GM08714 (cell line): ENCODE results near the gene ANAPC15.

Experiments
- H3K4me3 ChIP-seq: fragments of 200-500 bp; sonication (Bioruptor generic); 2 replicates; pipeline ENCODE4 v1.5.1; 2014; ENCODE audit warnings: mild to moderate bottlenecking, low read length, inconsistent platforms
- ZNF274 ChIP-seq: IDR thresholded peaks from 2 replicates; pipeline ENCODE4 v1.6.1; 2012; ENCODE audit warnings: mild to moderate bottlenecking, low read depth, low read length

Gene ANAPC15

GRCh38 chr11:72112978-72113808 lies 698 bp upstream of the ANAPC15 start:
- no peak for TF ChIP-seq ZNF274
- H3K4me3 ChIP-seq, result peak overlapping the region; percentile 68; the same call in 1 of the 2 replicates

GRCh38 chr11:72111300-72112142 lies 974 bp downstream of the ANAPC15 start:
- no peak for TF ChIP-seq ZNF274
- H3K4me3 ChIP-seq, result peak overlapping the region; percentile 82

GRCh38 chr11:72105888-72106287 lies 6.6 kb downstream of the ANAPC15 start, which contains the start of gene TOMT:
Gene TOMT (plus strand): TSS chr11:72105924. CDS start chr11:72105952, 28 bp downstream.
- H3K4me3 ChIP-seq, result no peak within 1 kb of the TSS
- TF ChIP-seq ZNF274, result no peak

GRCh38 chr11:72103754-72104167 lies 8.7 kb downstream of the ANAPC15 start:
- H3K4me3 ChIP-seq, result peak overlapping the region; percentile 58; the same call in 1 of the 2 replicates
- TF ChIP-seq ZNF274, result no peak

GRCh38 chr11:72102946-72103753 lies 9.3 kb downstream of the ANAPC15 start, which contains the start of gene LAMTOR1:
Gene LAMTOR1 (minus strand): TSS chr11:72103297. CDS start chr11:72103224, 73 bp downstream.
- peak within 1 kb of the TSS; percentile 91 for H3K4me3 ChIP-seq
- no peak for TF ChIP-seq ZNF274

GRCh38 chr11:72102631-72102945 lies 9.9 kb downstream of the ANAPC15 start:
- peak overlapping the region; percentile 91 for H3K4me3 ChIP-seq
- TF ChIP-seq ZNF274, result no peak

GRCh38 chr11:72102162-72102561 lies 10.3 kb downstream of the ANAPC15 start:
- no peak for TF ChIP-seq ZNF274
- H3K4me3 ChIP-seq, result peak overlapping the region; percentile 91

- H3K4me3 ChIP-seq, result no peak overlapping the region
- TF ChIP-seq ZNF274, result no peak
Measured at GRCh38 chr11:72100462-72100861, 12.0 kb downstream of the ANAPC15 start.

GRCh38 chr11:72100009-72100408 lies 12.5 kb downstream of the ANAPC15 start:
- H3K4me3 ChIP-seq, result no peak overlapping the region
- TF ChIP-seq ZNF274, result no peak

GRCh38 chr11:72098741-72099140 lies 13.8 kb downstream of the ANAPC15 start:
- no peak overlapping the region for H3K4me3 ChIP-seq

GRCh38 chr11:72091292-72091691 lies 21.2 kb downstream of the ANAPC15 start:
- no peak for TF ChIP-seq ZNF274
- H3K4me3 ChIP-seq, result no peak overlapping the region

More at GRCh38 chr11:72098741-72099140, 13.8 kb downstream of the ANAPC15 start:
- no peak for TF ChIP-seq ZNF274

- no peak for TF ChIP-seq ZNF274
- H3K4me3 ChIP-seq, result no peak overlapping the region
Measured at GRCh38 chr11:72088076-72088808, 24.3 kb downstream of the ANAPC15 start.
